ENCODE results near the gene TNFRSF1A.

TNFRSF1A gene

DNA sequence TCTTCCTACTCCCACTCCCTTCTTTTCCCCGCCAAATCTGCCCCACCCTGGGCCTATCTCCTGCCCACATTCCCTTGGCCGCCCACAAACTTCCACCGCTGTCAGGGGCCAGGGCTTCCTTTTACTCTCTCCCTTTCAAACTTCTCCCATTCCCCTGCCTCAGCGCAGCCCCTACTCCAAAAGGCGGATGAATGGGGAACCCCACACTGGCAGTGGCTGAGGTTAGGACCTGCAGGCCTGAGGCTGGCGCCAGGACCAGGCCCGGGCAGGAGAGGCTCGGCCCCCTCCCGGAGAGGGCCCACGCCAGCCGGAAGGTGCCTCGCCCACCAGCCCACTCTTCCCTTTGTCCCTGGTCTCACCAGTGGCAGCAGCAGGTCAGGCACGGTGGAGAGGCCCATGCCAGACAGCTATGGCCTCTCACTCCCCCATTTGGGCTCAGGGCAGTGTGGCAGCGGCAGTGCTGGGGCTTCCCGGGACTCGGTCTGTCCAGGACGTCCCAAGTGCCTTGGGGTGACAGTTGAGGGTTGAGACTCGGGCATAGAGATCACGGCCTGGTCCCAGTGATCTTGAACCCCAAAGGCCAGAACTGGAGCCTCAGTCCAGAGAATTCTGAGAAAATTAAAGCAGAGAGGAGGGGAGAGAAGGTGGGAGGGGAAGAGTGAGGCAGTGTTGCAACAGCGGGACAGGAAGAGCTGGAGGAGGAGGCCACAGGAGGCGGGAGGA is at the start of gene TNFRSF1A:
TNFRSF1A (minus strand) TSS at position 660 of the 723 bp plus-strand sequence; CDS start at position 398, 262 bp downstream.
- peak; percentile 51 for DNase-seq (ENCODE audit: low spot score)

DNA sequence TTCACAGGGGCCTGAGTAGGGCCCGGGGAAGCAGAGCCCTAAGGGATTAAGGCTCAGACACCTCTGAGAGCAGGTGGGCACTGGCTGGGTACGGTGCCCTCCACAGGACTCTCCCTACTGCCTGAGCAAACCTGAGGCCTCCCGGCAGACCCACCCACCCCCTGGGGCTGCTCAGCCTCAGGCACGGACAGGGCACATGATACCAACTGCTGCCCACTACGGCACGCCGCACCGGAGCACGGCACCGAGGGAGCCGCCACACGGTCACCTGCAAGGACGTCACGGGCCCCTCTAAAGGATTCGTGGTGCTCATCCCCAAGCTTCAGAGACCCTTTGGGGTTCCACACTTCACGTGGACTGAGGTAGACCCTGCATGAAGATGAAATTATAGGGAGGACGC is 49.1 kb upstream of the TNFRSF1A start:
- no peak for DNase-seq (ENCODE audit: low spot score)

DNA sequence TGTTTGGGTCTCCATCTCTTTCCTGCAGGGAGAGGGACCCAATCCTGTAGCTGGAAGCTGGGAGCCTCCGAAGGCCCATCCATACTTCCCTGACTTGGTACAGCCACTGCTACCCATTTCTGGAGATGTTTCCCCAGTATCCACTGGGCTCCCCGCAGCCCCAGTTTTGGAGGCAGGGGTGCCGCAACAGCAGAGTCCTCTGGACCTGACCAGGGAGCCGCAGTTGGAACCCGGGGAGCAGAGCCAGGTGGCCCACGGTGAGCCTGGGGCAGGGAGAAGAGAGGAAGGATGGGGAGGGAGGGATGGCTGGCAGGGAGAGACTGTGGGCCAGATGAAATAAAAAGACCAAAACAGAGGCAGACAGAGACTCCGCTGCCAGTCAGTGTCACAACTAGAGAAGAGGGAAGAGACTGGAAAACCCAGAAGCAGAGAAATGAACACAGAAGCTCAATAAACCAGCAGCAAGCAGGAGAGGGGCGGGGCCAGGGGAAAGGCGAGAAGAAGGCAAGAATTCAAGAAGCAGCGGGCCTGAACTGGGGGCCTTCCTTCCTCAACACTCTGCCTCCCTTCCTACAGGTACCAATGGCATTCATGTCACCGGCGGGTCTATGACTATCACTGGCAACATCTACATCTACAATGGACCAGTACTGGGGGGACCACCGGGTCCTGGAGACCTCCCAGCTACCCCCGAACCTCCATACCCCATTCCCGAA is 48.4 kb upstream of the TNFRSF1A start:
- no peak for DNase-seq (ENCODE audit: low spot score)

DNA sequence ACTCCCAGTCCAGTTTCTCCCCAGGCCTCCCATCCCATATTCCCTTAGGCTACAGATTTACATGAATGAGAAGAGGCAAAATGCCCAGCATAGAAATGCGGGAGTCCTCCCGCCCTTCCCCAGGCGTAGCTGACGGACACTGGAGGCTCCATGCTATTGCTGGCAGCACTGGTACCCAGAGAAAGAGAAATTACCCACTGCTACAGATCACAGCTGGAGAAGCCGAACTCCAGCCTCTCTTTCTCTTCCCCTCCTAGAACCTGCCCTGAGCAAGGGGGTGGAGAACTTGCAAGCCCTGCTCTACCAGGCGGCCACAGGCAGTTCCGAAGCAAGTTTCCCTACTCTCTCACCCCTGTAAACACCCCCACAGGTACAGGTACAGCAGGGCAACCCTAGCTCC is 45.7 kb upstream of the TNFRSF1A start:
- no peak for DNase-seq (ENCODE audit: low spot score)

DNA sequence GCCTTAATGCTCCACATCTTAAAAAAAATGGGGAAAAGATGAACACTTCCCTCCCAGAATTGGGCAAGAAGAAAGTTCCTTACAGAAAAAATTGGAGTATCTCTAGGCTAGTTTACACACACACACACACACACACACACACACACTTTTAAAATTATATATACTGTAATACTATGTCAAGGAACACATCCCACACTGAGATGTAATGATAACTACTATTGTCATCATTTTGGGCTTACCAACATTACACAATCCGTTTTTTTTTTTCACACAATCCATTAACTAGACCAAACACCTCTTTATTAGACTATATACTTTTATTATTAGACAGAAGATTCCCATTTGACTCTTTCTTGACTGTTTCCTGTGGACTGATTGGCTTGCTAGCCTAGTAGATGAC is 44.6 kb upstream of the TNFRSF1A start:
- DNase-seq (ENCODE audit: low spot score), result no peak

DNA sequence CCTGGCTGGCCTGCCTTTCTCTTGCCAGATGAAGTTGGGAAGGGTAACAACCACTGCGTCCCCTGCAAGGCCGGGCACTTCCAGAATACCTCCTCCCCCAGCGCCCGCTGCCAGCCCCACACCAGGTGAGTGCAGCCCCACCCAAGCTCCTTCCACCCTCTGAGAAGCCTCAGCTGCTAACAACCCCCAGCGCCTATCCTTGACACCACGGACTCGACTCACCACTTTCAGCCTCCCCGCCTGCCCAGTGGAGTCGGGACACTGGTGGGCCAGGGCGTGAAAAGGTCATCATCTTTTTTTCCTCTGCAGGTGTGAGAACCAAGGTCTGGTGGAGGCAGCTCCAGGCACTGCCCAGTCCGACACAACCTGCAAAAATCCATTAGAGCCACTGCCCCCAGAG is 44.2 kb upstream of the TNFRSF1A start:
- DNase-seq (ENCODE audit: low spot score), result no peak

DNA sequence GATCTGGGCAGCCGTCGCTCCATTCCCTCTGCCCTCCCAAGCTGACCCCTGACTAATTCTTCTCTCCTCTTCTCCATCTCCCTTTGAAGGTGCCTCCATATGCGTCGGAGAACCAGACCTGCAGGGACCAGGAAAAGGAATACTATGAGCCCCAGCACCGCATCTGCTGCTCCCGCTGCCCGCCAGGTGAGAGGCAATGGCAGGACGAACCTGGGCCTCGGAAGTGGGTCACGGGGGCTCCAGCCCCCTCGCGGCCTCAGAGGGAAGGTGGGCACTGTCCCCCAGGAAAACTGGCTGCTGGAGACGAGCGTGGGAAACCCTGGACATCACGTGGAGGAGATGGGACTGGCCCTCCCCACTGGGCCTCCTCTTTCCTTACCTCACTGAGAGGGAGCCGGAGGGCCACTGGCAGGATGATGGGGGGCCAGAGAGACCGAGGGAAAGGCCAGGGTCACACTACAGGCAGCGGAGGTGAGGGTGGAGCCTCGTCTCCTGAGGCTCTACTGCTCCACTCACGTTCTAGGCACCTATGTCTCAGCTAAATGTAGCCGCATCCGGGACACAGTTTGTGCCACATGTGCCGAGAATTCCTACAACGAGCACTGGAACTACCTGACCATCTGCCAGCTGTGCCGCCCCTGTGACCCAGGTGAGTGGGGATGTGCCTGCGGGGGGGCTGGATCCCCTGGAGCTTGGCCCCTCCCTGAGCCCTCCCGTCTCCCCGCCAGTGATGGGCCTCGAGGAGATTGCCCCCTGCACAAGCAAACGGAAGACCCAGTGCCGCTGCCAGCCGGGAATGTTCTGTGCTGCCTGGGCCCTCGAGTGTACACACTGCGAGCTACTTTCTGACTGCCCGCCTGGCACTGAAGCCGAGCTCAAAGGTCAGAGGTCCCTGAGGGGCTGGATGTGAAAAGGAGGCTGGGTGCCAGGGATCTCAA is 42.9 kb upstream of the TNFRSF1A start:
- DNase-seq (ENCODE audit: low spot score), result no peak

DNA sequence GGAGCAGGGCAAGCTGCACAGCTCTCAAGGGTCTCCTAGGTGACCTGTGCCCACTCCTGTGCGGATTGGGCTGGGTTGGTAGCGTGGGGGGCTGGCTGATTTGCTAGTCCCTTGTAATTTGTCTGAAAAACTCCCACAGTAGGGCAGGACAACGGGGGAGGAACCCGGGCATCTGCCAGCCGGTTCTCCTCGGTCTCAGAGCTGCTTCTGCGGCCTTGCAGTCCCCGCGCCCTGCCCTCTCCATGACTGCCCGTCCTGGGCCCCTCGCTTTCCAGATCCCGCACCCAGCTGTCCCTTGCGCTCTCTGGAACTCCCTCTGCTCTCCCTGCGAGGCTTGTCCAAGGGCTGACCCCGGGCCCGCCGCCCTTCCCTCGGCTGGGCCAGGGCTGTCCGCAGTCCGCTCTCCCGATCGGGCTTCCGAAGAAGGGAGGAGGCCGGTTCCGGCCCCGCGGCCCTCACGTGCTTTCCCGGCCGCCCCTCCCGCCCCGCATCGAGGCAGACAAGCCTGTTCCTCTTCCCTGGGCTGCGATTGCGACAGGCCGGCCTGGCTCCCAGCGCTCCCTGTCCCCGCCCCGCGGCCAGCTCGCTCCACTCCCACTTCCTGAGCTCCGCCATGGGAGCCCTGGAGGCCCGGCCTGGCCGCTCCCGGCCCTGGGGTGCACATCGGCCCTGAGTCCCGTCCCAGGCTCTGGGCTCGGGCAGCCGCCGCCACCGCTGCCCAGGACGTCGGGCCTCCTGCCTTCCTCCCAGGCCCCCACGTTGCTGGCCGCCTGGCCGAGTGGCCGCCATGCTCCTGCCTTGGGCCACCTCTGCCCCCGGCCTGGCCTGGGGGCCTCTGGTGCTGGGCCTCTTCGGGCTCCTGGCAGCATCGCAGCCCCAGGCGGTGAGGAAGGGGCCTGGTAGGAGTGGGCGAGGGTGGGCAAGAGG is 42.0 kb upstream of the TNFRSF1A start, which contains the start of gene LTBR:
LTBR (plus strand) TSS at position 591 of the 927 bp plus-strand sequence; CDS start at position 788, 197 bp downstream.
- DNase-seq (ENCODE audit: low spot score), result no peak

DNA sequence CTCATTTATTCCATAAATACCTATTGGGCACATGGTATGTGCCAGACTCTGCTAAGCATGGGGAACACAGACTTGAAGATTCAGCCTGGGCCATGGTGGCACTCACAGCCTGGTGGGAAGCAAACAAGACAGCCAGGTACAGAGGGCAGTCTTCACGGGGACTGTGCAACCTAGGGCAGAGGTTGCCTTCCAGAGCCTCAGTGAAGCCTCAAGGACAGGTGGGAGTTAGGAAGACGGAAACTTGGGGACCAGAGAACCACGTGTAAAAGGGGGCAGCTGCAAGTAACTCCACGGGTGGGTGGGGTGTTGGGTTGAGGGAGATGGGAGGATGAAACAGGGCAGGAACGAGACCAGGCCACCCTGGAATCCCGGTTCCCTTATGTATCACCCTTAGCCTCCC is 41.1 kb upstream of the TNFRSF1A start:
- DNase-seq (ENCODE audit: low spot score), result no peak

DNA sequence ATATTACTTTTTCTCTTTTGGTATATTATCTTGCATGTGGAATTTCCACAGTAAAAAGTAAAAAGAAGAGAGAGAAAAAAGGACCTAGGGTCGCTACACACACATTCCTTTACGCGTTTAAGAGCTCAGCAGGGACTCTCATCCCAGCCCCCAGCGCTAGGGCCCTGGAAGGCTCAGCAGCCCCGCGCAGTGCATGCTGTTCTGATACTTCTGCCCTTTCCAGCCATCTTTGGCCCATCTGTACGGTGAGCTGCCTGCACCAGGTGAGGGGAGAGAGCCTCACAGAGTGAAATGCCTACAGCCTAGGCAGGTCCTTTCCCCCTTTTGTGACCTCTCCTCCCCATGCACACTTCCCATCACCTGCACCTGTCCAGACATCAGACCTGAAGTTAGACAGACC is 40.5 kb upstream of the TNFRSF1A start:
- DNase-seq (ENCODE audit: low spot score), result no peak

DNA sequence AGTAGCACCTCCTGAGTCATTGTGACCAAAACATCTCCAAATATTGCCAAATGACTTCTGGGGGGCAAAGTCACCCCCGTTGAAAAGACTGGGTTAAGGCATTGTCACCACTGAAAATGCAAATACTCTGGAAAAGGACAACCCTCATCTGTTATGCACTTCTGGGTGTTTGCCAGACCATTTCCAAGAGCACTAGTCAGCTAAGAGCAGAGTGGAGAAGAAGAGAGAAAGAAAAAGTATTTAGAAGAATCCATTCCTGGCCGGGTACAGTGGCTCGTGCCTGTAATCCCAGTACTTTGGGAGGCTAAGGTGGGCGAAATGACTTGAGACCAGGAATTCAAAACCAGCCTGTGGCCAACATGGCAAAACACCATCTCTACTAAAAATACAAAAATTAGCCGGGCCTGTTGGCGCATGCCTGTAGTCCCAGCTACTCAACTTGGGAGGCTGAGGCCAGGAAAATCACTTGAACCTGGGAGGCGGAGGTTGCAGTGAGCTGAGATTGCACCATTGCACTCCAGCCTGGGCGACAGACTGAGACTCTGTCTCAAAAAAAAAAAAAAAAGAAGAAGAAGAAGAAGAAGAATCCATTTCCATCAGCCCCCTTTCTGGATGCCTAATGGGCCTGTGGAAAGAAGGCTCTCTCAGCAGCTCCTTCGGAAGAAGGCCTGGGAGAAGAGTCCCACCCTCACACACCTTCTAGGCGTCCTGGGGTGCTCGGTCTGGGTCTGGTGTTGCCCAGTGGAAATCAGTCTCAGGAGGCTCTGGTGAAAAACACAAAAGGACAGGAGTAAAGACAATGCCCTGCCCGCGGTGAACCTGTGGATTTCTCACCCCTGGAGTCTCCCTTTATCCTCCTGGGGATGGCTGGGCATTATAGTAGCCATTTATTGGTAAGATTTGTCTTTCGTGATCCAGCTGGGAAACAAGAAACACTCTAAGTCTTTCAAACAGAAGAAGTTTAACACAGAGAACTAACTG is 38.6 kb upstream of the TNFRSF1A start:
- no peak for DNase-seq (ENCODE audit: low spot score)

DNA sequence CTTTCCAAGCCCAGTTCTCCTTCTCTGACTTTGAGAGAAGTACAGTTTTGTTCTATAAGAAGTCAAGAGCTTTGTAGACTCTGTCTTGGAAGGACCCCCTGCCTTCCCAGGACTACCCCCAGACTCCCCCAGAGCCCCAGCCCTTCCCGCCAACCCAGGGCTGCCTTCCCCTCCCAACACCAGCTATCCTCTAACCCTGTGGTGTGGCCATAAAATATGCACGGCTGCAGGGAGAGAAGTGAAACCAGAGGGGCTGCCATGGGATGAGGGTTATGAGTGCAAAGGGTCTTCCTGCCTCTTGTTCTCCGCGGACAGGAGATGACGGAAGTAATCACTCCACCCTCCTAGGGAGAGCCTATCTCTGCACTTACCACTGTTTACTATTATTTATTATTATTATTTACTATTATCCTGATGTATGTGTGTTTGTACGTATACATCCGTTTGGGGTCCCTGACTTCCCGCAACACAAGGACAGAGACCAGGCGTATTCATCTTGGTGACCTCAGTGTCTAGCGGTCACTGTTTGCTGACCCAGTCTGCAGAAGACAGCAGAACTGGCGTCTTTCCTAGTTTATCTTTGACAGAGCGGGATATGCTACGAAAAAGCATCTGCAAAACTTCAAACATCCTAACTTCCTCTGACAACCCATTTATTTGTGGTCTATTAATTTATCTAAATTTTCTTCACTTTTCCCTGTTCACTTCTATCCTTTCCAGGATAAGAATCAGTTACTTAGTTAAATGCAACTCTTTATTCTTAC is 37.0 kb upstream of the TNFRSF1A start:
- DNase-seq (ENCODE audit: low spot score), result no peak

DNA sequence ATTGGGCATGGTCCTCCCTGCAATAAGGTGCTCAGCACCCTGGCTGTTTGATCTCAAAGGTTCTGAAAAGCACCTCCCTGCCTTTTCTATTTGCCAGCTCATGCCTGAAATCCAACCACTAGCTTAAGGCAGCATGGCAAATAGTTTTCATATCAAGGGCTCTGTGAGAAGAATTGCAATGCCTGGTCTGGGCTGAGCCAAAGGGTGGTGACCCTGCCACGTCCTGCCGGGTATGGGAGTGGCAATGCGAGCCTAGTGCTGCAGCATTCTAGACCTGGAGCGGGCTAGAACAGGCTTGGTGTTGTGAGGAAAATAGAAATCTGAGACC is 35.8 kb upstream of the TNFRSF1A start:
- DNase-seq (ENCODE audit: low spot score), result no peak

DNA sequence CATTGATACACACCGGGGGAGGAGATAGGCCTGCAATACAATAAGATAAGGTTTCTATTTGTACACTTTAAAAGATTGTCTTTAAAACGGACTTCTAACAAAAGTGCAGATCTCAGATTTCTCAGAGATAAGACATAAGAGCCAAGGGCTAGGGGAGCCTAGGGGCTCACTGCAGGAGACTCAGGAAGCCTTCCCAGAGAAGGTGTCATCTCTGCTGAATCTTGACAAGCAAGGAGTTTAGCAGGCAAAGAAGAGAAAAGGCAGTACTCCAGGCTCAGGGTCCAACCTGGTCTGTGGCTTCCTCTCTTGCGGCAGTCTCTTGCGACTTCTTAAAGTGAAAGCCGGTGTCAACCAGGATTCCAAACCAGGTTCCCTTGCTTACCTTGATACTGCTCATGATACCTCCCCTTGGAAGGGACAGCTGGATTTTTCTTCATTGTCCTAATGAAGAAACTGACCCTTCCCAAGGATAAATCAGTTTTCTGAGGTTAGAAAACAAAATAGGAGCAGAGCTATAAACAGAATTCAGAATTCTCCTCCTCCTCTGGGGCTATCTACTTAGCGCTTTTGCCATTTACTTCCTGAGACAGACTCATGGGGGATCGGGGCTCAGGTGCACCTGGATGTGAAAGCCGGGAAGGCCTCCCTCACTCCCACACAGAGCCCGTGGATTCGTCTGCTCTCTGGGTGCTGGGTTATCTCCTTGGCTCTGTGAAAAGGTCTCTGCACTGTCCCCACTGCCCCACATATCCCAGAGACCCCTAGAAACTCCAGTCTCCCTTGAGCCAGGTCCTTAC is 35.2 kb upstream of the TNFRSF1A start:
- DNase-seq (ENCODE audit: low spot score), result no peak

DNA sequence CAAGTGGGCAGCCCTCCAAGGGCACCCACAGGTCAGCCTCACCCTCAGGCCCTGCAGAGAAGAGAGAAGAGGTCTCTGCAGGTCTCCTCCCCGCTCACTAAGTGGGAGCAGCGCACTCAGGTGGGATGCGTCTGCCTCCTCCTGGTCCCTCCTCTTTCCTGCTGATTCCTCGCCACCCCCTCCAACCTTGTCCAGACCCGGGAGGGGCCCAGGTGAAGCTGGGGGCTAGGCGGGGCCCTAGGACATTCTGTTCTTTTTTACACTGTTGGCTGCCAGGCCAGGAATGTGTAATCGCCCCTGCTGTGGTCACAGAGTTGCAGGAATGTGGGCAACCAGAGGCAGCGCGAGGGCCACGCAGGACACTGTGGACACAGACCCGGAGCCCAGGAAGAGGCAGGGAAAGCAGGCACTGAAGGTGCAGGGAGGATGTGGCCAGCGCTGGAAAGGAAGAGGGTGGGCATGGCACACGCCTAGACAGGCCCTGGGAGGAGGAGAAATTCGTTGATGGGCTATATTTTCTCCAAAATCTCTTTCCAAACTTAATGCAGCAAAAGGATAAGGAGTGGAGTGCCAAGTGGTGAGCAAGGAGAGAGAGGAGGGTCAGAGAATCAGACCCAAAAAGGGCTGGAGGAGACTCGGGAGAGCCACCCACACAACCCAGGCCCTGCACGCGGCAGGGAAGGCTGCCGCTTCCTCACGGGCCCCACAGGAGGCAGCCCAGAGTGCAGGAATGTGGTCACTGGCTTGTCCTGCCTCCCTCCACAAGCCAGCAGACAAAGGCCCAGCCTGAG is 34.4 kb upstream of the TNFRSF1A start:
- DNase-seq (ENCODE audit: low spot score), result no peak

DNA sequence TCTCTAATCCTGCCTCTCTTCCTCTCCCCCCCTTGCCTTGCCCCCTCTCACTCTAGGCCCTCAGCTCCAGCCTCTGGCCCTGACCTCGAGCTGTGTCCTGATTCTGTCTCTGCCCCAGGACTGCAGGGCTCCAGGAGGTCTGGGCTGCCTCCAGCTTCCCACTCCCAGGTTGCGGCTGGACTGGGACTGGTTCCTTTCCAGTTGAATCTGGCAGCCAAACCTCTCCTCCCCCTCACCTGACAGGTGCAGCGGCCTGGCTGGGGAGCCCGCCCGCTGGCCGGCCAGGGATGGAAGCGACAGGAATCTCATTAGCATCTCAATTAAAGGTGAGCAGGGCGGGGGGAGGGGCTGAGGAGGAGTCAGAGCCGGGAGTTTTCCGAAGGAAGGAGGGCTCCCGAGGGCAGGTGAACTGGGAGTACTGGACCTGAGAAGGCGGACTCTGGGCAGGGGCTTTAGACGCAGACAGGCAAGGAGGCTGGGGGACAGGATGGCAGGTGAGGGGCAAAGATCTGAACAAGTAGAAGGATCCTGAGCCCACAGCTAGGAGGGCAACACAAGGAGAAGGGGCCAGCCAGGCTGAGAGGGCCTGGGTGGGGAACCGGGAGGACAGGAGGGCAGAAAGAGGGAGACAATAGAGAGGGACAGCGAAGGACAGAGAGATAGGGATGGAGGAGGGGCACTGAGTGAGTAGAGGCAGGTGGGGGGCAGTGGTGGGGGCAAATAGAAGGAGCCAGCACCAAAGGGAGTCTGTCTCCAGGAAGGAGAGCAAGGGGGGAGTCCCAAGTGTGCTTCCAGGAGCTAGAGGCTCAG is 33.6 kb upstream of the TNFRSF1A start, which contains the start of gene SCNN1A:
SCNN1A (minus strand) TSS at position 295 of the 810 bp plus-strand sequence. CDS start 780 bp downstream, outside the sequence.
- no peak for DNase-seq (ENCODE audit: low spot score)

DNA sequence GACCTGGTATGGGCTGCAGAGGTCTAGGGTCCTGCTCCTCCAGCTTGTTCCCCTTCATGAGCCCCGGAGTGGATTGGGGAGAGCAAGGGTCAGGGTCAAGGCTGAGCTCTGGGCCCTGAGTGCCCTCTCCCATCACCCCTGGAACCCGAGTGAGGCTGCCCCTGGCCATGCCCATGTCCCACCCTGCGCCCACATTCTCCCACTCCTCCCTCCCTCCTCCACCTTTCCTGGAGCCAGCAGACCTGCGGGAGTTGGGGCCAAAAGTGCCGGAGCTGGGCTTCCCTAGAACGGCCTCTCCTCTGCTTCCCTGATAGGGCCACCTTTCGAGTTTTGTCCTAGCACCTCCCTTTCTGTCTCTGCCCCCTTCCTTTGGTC is 32.9 kb upstream of the TNFRSF1A start:
- no peak for DNase-seq (ENCODE audit: low spot score)

Measured in NAMALWA (cell line).